Measurements from ENCODE around the gene SHROOM3. TPM values are rescaled to one million over a fixed set of nuclear protein-coding genes. Genes with fewer than 3 reads are reported as not detected.

Gene SHROOM3
- total and polyA plus RNA-seq, 4 donors = 14.4 to 75.1 (median 47.3) TPM

DNA sequence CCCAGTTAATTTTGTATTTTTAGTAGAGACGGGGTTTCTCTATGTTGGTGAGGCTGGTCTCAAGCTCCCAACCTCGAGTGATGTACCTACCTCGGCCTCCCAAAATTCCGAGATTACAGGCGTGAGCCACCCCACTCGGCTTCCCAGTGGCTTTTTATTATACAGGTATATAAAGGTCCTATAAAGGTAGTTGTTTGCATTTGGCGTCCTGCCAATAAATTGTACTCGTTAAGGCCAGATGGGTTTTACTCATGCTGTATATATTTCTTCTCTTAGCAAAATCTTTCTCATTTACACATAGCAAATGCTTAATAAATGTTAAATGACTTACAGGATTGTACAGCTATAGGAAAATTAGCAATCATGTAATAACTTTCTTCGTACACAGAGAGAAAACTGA, 6.9 kb downstream of the SHROOM3 start:
- TF ChIP-seq CTCF (IDR thresholded peaks at IDR 0.05; ENCODE audit: control extremely low read depth, extremely low read depth) = no peak
- Histone ChIP-seq H3K4me3 (no peak overlapping the region), H3K4me1 (ENCODE audit: control insufficient read depth in 5 of 5, insufficient read depth in 5 of 5, low read length in 5 of 5) (no peaks in the 10 kb centered on the region), H3K9me3 (ENCODE audit: control insufficient read depth in 4 of 4, insufficient read depth in 3 of 4, low read length in 3 of 4) (peaks cover 0 to 3% (median 0%) of the 10 kb centered on the region in 4 donors), H3K27ac (ENCODE audit: low read depth in 1 of 2, low read length in 1 of 2) (no peak overlapping the region), H3K9ac (ENCODE audit: insufficient read depth in 1 of 2, low read length in 2 of 2) (no peak overlapping the region), H3K27me3 (ENCODE audit: control insufficient read depth in 3 of 3, insufficient read depth in 3 of 3, low read length in 2 of 3) (no peaks in the 10 kb centered on the region), H3K36me3 (ENCODE audit: control insufficient read depth in 4 of 4, insufficient read depth in 4 of 4, low read length in 4 of 4) (no peaks in the 10 kb centered on the region)
- 87 to 94% methylated on average over 9 of the region's 9 CpGs for WGBS, 2 donors
- no peak for ATAC-seq (ENCODE audit: insufficient read depth, low FRiP score)
- DNase-seq = no peak

DNA sequence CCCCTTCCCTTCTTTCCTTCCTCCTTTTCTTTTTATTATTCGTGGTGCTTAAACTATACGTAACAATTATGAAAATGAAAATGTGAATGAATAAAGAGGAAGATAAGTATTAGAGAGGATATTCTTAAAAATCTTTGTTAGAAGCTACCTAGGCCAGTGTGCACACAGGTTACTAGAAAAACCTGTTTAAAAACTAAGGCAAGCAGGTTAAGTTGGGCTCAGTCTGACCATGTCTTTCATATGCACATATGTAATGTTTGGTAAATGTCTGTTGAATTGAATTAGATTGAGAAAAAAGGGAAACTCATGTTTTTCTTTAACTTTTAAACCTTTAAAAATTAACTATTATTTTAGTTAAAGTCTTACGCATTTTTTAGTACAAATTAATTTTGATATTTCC, 7.8 kb downstream of the SHROOM3 start:
- no peaks in the 10 kb centered on the region for H3K36me3 ChIP-seq (ENCODE audit: control insufficient read depth in 4 of 4, insufficient read depth in 4 of 4, low read length in 4 of 4)
- ATAC-seq (ENCODE audit: insufficient read depth, low FRiP score) (no peak), DNase-seq (peak in 1 of 3 donors; percentile 12)
- H3K27ac ChIP-seq (ENCODE audit: low read depth in 1 of 2, low read length in 1 of 2) = no peak overlapping the region
- no peak overlapping the region for H3K4me3 ChIP-seq
- 80 to 84% methylated on average over 3 of the region's 3 CpGs for WGBS, 2 donors
- H3K27me3 ChIP-seq (ENCODE audit: control insufficient read depth in 3 of 3, insufficient read depth in 3 of 3, low read length in 2 of 3) = no peaks in the 10 kb centered on the region
- H3K4me1 ChIP-seq (ENCODE audit: control insufficient read depth in 5 of 5, insufficient read depth in 5 of 5, low read length in 5 of 5) = peaks cover 0 to 3% (median 0%) of the 10 kb centered on the region in 5 donors
- TF ChIP-seq CTCF (IDR thresholded peaks at IDR 0.05; ENCODE audit: control extremely low read depth, extremely low read depth) = no peak
- peaks cover 0 to 3% (median 0%) of the 10 kb centered on the region in 4 donors for H3K9me3 ChIP-seq (ENCODE audit: control insufficient read depth in 4 of 4, insufficient read depth in 3 of 4, low read length in 3 of 4)
- no peak overlapping the region for H3K9ac ChIP-seq (ENCODE audit: insufficient read depth in 1 of 2, low read length in 2 of 2)

DNA sequence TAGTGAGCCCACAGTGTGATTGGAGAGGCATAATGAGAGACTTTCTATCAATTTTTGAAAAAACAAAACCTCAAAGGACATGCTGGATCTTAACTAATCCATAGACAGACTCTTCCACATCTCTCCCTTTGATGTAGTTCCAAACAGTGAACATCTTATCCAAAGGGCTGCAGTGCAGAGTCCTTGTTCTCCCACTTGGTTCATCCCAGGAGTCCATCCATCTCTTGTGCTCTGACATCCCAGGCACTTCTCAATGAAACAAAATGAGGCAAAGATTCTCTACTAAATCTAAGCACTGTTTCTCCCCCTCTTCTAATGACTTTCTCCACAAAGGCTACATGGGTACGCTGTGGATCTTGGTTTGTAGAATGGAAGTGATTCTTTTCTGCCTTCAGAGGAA, 8.3 kb downstream of the SHROOM3 start:
- Histone ChIP-seq H3K27me3 (ENCODE audit: control insufficient read depth in 3 of 3, insufficient read depth in 3 of 3, low read length in 2 of 3) (no peaks in the 10 kb centered on the region), H3K9me3 (ENCODE audit: control insufficient read depth in 4 of 4, insufficient read depth in 3 of 4, low read length in 3 of 4) (peaks cover 0 to 3% (median 0%) of the 10 kb centered on the region in 4 donors), H3K9ac (ENCODE audit: insufficient read depth in 1 of 2, low read length in 2 of 2) (no peak overlapping the region), H3K4me3 (no peak overlapping the region), H3K36me3 (ENCODE audit: control insufficient read depth in 4 of 4, insufficient read depth in 4 of 4, low read length in 4 of 4) (no peaks in the 10 kb centered on the region), H3K27ac (ENCODE audit: low read depth in 1 of 2, low read length in 1 of 2) (no peak overlapping the region), H3K4me1 (ENCODE audit: control insufficient read depth in 5 of 5, insufficient read depth in 5 of 5, low read length in 5 of 5) (peaks cover 0 to 3% (median 0%) of the 10 kb centered on the region in 5 donors)
- TF ChIP-seq CTCF (IDR thresholded peaks at IDR 0.05; ENCODE audit: control extremely low read depth, extremely low read depth) = no peak
- no peak for ATAC-seq (ENCODE audit: insufficient read depth, low FRiP score)
- DNase-seq = no peak
- WGBS, 2 donors = 84 to 95% methylated on average over 1 of the region's 1 CpG

GRCh38 chr4:76445911-76446310, 10.9 kb downstream of the SHROOM3 start:
- H3K27ac ChIP-seq (ENCODE audit: low read depth in 1 of 2, low read length in 1 of 2) = no peak overlapping the region
- H3K36me3 ChIP-seq (ENCODE audit: control insufficient read depth in 4 of 4, insufficient read depth in 4 of 4, low read length in 4 of 4) = no peaks in the 10 kb centered on the region
- H3K9ac ChIP-seq (ENCODE audit: insufficient read depth in 1 of 2, low read length in 2 of 2) = no peak overlapping the region
- no peaks in the 10 kb centered on the region for H3K9me3 ChIP-seq (ENCODE audit: control insufficient read depth in 4 of 4, insufficient read depth in 3 of 4, low read length in 3 of 4)
- WGBS, 2 donors = 87 to 89% methylated on average over 2 of the region's 2 CpGs
- DNase-seq = no peak
- H3K4me3 ChIP-seq = no peak overlapping the region
- no peak for ATAC-seq (ENCODE audit: insufficient read depth, low FRiP score)
- H3K4me1 ChIP-seq (ENCODE audit: control insufficient read depth in 5 of 5, insufficient read depth in 5 of 5, low read length in 5 of 5) = peaks cover 0 to 5% (median 0%) of the 10 kb centered on the region in 5 donors
- H3K27me3 ChIP-seq (ENCODE audit: control insufficient read depth in 3 of 3, insufficient read depth in 3 of 3, low read length in 2 of 3) = no peaks in the 10 kb centered on the region
- TF ChIP-seq CTCF (IDR thresholded peaks at IDR 0.05; ENCODE audit: control extremely low read depth, extremely low read depth) = no peak
